Adrenal gland (tissue), 12 donors: Measurements from ENCODE around the gene ZFHX3. TPM values are rescaled to one million over a fixed set of nuclear protein-coding genes. Genes with fewer than 3 reads are reported as not detected.

ENCODE experiments used
- DNase-seq, 7 donors: peaks; one replicate each; pipeline ENCODE4 v3.0.0-alpha.2; 2019 to 2020
- H3K27ac ChIP-seq, 5 donors: fragments of 200-600 bp; sonication (generic) in 4 of 5; 1 replicate in 3 of 5; 2 replicates in 2 of 5; pipeline versions ENCODE4 v1.5.1 to v1.8.0; 2016 to 2020; ENCODE audit warnings: mild to moderate bottlenecking in 1 of 5
- H3K27me3 ChIP-seq: fragments of 200-600 bp; 2 replicates; pipeline ENCODE4 v1.8.0; 2021
- H3K36me3 ChIP-seq, 2 donors: fragments of 200-600 bp; replicated peaks in 1 of 2; 1 replicate in 1 of 2; 2 replicates in 1 of 2; pipeline versions ENCODE4 v1.5.1 to v1.8.0; 2018 to 2022
- H3K4me1 ChIP-seq, 2 donors: fragments of 200-600 bp; replicated peaks in 1 of 2; 1 replicate in 1 of 2; 2 replicates in 1 of 2; pipeline versions ENCODE4 v1.5.1 to v1.8.0; 2018 to 2021
- H3K4me3 ChIP-seq, 4 donors: fragments of 200-600 bp; sonication (generic) in 3 of 4; one replicate each; pipeline ENCODE4 v1.5.1; 2016 to 2018
- H3K9me3 ChIP-seq, 3 donors: fragments of 200-600 bp; sonication (generic) in 1 of 3; replicated peaks in 1 of 3; 1 replicate in 2 of 3; 2 replicates in 1 of 3; pipeline versions ENCODE4 v1.5.1 to v1.8.0; 2016 to 2021
- CTCF ChIP-seq, 6 experiments: fragments of 450-650 bp in 4 of 6; fragments of 200-600 bp in 2 of 6; sonication (generic) in 1 of 6; IDR thresholded peaks; 1 replicate in 5 of 6; 2 replicates in 1 of 6; pipeline versions ENCODE4 v1.5.1 to v1.8.0; 2016 to 2021; ENCODE audit warnings: antibody characterized with exemption in 6 of 6, mild to moderate bottlenecking in 2 of 6, moderate library complexity in 1 of 6
- POLR2A ChIP-seq, 2 donors: fragments of 450-650 bp; IDR thresholded peaks; one replicate each; pipeline ENCODE4 v1.6.1; 2017; ENCODE audit warnings: antibody characterized with exemption in 2 of 2, mild to moderate bottlenecking in 2 of 2, moderate library complexity in 1 of 2
- WGBS, 4 donors: extraction: QIAGEN DNeasy Blood & Tissue Kit in 2 of 4; methylation state at CpG; one replicate each; pipeline versions ENCODE4 v1.1.5 to v1.1.7; 2013 to 2017; 5-methylcytosine and 5-hydroxymethylcytosine counted together
- intact Hi-C, 2 donors: fragments of 100-400 bp; cut with DNase I; formaldehyde crosslinking; loops; one replicate each; pipeline versions ENCODE4 v1.14.1 to v1.15.0; 2022 to 2023
- polyA plus RNA-seq, 3 donors: library from polyadenylated mRNA; stranded (reverse); fragments of 200-250 nt in 2 of 3; fragments of 350-450 nt in 1 of 3; fragmentation: Illumina TruSeq in 1 of 3; extraction: RNeasy Lipid Tissue Mini Kit (QIAGEN cat#74804) in 1 of 3; gene quantifications; one replicate each; pipeline ENCODE4 v1.2.3, GENCODE V29; 2013 to 2014
- small RNA-seq, 2 donors: library from RNA; depleted of rRNA; stranded (forward); fragments of <200 nt; gene quantifications; one replicate each; pipeline ENCODE3, GENCODE V24; 2016
- total RNA-seq, 9 donors: library from RNA; depleted of rRNA in 4 of 9; stranded (reverse); fragments of >200 nt in 4 of 9; fragments of 120-200 nt in 1 of 9; fragmentation: NEBNext Ultra II Directional in 1 of 9; extraction: Animal tissue kit (Norgen Biotek cat#: 25700) in 1 of 9; gene quantifications; one replicate each; pipeline versions ENCODE4 v1.1.0 to v1.2.4, GENCODE V29; 2013 to 2023
- donor health status: healthy with polysubstance abuse.
- donor health status: Bipolar disorder and iron deficiency.
- donor health status: DM: yes; HTN: yes; CAD: no.
- donor health status: DM: no; HTN: no; CAD: no.
- donor health status: DM: no; HTN: no; CAD: no.
- donor health status: DM: yes; HTN: yes; CAD: no.

ZFHX3 gene
- total and polyA plus RNA-seq, 12 donors, result 2.4 to 31.6 (median 19.3) TPM

- TF ChIP-seq POLR2A (IDR thresholded peaks at IDR 0.05) (no peak), CTCF (IDR thresholded peaks at IDR 0.05) (no peak)
- Histone ChIP-seq H3K4me1 (no peaks in the 10 kb centered on the region), H3K4me3 (no peak overlapping the region), H3K27ac (no peak overlapping the region), H3K9me3 (no peaks in the 10 kb centered on the region), H3K36me3 (no peaks in the 10 kb centered on the region), H3K27me3 (no peaks in the 10 kb centered on the region)
- no peak for DNase-seq
- intact Hi-C loops, result no loop called here
- 77 to 85% (median 83%) methylated on average over 2 of the region's 2 CpGs for WGBS, 4 donors
Measured at GRCh38 chr16:72740347-72740746, 307.6 kb downstream of the ZFHX3 start.

- WGBS, 4 donors, result 67 to 81% (median 79%) methylated on average over 1 of the region's 1 CpG
- H3K27me3 ChIP-seq, result no peaks in the 10 kb centered on the region
- no peak overlapping the region for H3K27ac ChIP-seq
- DNase-seq, result no peak
- no peaks in the 10 kb centered on the region for H3K4me1 ChIP-seq
- H3K36me3 ChIP-seq, result no peaks in the 10 kb centered on the region
- no peaks in the 10 kb centered on the region for H3K9me3 ChIP-seq
- intact Hi-C loops, result no loop called here
- H3K4me3 ChIP-seq, result no peak overlapping the region
- TF ChIP-seq POLR2A (IDR thresholded peaks at IDR 0.05) (no peak), CTCF (IDR thresholded peaks at IDR 0.05) (no peak)
Measured at GRCh38 chr16:72739577-72739976, 308.4 kb downstream of the ZFHX3 start.

- TF ChIP-seq CTCF (IDR thresholded peaks at IDR 0.05), result no peak
- no peak for TF ChIP-seq POLR2A (IDR thresholded peaks at IDR 0.05)
- intact Hi-C loops, result no loop called here
- Histone ChIP-seq H3K36me3 (no peaks in the 10 kb centered on the region), H3K4me1 (no peaks in the 10 kb centered on the region), H3K4me3 (no peak overlapping the region), H3K9me3 (no peaks in the 10 kb centered on the region), H3K27me3 (no peaks in the 10 kb centered on the region), H3K27ac (no peak overlapping the region)
- 91 to 100% (median 94%) methylated on average over 2 of the region's 2 CpGs; no CpG with 5 or more reads in 1 of the 4 donors for WGBS, 4 donors
- no peak for DNase-seq
Measured at GRCh38 chr16:72736074-72736473, 311.9 kb downstream of the ZFHX3 start.

Small RNAs within 50 kb of the gene (small RNA-seq; reads per million reads assigned to genes)
- gene AC002044.1 (0 reads per million in 2 donors), gene RNU7-71P (0 reads per million in 2 donors)
